ENCODE results near the gene CACNA1S.
A peak's percentile ranks its signal among the peaks of the same experiment; 100 is the strongest.

Gene CACNA1S

DNA sequence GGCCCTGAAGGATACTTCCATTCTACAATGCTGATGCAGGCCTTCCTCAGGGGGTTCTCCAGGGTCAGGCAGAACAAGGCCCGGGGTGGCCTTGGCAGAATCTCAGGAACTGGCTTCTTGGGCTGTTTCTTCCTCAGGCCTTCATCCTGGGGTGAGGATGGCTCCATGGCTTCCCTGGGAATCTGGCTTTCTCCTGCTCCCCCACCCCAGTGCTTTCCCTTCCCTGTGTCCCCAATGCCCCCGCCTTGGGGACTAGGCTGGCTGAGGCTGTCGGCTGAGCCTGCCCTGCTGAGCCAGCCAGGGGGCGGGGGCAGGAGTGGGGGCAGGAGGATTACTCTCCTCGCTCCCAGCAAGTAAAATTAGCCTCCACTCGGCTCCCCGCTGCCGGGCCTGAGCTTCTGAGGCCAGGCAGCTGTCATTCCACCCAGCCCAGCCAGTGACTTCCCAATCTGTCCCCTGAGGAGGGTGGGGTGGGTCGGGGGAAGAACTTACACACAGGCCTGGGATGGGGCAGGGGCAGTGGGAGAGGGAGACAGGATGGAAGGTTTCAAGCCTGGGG lies at the start of gene CACNA1S:
CACNA1S (minus strand) TSS at position 254 of the 559 bp plus-strand sequence; CDS start at position 167, 87 bp downstream.
- no peak for DNase-seq (ENCODE audit: low read depth)

DNA sequence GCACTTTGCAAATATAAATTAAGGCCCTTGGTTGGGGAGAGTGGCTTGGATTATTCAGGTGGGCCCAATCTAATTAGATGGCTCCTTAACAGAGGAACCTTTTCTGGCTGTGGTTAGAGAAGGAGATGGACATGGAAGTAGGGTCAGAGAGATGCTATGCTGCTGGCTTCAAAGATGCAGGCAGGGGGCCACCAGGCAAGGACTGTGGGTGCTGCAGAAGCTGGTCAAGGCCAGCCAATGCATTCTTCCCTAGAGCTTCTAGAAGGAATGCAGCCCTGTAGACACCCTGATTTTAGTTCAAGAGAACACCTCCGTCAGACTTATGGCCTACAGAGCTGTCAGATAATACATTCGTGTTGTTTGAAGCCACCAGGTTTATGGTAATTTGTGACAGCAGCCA lies 45.7 kb upstream of the CACNA1S start:
- DNase-seq (ENCODE audit: low read depth) = no peak

DNA sequence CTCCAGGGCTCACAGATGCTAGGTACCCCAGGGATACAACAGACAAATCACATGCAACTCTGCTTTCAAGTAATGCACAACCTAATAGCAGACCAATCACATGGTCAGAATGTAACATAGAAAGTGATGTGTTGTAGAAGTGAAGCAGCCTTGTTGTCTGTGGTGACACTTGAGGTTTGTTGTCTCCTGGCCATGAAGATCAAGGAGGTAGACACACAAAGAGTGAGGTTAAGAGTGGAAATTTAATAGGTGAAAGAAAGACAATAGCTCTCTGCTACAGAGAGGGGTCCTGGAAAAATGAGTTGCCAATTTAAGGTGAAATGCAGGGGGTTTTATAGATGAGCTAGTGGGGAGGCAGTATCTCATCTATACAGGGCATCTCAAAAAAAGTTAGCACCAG lies 44.6 kb upstream of the CACNA1S start:
- no peak for DNase-seq (ENCODE audit: low read depth)

DNA sequence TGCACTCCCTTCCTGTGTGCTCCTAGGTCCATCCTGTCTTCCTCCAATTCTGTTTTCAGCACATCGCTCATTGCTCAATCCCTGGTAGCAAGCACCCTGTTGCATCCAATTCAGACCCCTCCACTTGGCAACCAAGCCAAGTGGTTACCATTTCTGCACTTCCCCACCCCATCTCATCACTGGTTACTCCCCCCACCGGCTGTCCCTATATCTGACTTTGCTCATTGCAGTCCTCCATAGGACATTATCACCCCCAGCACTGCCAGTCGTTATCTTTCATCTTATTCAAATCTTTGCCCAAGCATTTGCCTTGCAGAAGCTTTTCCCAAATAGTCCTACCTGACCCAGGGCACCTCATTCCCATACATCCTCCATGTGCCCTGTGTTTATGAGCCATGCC lies 44.1 kb upstream of the CACNA1S start:
- no peak for DNase-seq (ENCODE audit: low read depth)

DNA sequence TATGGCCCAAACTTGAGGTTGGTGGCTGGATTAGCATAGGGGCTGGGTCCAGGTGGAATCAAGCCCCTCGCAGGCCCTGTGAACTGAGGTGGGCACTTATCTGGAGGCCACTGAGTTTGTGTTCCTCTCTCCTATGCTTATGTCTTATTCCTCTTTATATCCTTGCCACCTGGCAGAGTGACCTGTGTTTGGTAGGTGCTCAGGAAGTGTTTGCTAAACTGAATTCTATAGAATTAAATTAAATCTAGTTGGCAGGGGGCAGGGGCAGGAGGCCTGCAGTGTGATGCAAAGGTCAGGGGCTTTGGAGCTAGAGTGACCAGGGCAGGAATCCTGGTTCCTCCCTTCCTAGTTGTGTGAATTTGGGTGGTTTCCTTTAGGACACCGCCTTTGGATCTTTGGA lies 43.1 kb upstream of the CACNA1S start:
- DNase-seq (ENCODE audit: low read depth) = no peak

DNA sequence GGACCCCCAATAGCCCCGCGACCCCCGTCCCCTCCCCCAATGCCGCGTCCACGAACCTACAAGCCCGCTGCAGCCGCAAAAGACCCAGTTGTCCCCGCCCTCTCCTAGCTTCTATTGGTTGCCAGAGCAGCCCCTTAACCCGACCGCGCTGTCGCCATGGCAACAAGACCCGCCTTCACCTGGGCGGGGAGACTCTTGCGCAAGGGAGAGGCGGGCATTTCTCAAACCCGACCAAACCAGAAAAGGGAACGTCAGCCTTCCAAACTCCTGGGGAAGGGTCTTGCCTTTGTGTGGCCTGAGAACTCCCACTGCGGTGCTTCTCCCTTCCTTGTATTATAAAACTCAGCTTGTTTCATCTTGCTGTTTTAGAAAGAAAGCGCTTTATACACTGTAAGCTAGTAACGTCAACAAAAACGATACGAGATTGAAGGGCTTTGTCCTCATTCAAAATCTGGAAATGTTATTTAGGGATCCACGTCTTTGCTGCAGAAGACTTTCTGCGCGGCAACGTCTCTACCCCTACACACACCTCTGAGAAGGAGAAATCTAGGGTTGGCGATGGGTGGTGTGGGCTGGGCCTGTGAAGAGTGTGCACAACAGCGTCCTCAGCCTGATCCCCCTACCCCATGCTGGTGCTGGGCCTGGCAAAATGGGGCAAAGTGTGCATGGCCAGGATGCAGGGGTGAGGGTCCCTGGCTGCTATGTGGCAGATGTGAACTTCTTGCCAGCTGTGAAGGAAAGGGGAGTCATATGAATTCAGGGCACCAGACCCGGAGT lies 42.4 kb upstream of the CACNA1S start, which contains the start of gene TMEM9:
TMEM9 (minus strand) TSS at position 86 of the 777 bp plus-strand sequence. CDS start 551 bp downstream, outside the sequence.
- peak; percentile 96 for DNase-seq (ENCODE audit: low read depth)

DNA sequence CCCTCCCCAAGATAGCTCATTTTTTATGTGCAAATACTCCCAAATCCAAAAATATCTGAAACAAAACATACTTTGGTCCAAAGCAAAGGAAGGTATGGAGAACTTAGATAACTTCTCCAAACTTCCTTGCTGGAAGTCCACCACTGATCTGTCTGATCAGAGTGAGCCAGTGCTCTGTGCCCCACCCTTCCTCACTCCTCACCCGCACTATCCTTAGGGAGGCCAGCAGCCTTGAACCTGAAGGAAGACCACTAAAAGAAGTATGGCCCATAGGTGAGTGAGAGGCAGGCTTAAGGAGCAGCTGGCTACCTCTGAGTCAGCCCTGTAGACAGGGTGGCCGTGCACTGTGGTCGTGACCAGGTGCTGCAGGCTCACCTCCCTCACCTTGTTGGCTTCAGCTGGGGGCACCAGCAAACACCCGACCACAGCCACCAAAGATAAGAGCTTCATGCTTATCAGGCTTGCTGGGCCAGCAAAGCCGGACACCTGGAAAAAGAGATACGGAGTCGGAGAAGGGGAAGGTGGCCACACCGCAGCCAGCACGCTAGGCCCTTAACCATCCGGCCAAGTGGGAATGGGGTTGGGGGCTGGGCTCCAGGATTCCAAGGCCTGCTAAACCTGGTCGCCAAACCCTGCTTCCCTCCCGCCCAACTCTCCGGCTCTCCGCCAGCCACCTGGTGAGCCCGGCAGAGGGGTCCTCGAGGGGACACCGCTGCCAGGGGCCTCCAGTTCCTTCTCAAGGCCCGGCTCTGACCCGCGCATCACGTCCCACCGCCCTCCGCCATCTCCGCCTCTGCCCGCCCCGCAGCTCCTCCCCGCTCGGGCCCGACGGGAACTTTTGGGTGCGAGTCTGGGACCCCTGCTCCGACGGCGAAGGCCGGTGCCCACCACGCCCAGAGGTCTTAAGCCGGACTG lies 41.5 kb upstream of the CACNA1S start:
- no peak for DNase-seq (ENCODE audit: low read depth)

DNA sequence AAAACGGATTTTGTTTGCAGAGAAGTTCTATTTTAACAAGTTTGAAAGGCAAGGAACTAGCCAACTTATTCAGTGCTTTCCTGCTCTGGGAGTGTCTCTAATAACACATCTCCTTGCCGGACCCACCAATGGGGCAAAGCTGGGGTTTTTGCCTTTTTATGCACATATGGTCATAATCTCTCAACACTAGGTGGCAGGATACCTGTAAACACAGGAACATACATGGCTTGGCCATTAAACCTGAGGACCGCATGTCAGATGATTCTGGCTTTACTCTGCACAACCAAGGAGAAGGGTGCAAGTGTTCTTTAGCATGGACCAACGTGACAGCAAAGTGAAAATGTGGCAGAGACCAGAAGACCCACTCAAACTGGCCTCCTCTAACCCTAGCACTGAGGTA lies 37.2 kb upstream of the CACNA1S start:
- no peak for DNase-seq (ENCODE audit: low read depth)

DNA sequence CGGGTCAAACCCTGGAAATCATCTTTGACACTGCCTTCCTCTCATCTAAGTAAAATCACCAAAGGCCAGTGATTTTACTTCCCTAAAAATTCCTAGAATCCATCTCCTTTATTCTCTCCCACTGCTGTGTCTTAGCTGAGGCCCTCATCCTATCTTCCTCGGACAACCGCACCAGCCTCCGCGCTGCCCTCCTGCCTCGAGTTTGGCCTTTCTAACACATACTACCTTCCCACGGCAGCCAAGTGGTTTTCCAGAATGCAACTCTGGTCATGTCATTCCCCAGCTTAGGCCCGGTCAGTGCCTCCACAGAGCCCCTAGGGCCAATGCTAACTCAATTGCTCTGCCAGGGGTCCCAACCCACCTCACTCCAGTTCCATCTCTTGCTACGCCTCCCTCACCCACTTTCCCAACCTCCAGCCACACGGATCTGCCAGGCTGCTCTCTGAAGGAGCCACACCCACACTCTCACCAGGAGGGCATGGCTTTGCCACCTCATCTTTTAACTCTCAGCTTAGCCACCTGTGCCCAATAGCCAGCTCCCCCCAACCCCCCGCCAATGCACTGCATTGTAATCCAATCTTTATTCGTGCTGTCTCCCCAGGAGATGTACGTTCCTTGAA lies 35.3 kb upstream of the CACNA1S start:
- no peak for DNase-seq (ENCODE audit: low read depth)

DNA sequence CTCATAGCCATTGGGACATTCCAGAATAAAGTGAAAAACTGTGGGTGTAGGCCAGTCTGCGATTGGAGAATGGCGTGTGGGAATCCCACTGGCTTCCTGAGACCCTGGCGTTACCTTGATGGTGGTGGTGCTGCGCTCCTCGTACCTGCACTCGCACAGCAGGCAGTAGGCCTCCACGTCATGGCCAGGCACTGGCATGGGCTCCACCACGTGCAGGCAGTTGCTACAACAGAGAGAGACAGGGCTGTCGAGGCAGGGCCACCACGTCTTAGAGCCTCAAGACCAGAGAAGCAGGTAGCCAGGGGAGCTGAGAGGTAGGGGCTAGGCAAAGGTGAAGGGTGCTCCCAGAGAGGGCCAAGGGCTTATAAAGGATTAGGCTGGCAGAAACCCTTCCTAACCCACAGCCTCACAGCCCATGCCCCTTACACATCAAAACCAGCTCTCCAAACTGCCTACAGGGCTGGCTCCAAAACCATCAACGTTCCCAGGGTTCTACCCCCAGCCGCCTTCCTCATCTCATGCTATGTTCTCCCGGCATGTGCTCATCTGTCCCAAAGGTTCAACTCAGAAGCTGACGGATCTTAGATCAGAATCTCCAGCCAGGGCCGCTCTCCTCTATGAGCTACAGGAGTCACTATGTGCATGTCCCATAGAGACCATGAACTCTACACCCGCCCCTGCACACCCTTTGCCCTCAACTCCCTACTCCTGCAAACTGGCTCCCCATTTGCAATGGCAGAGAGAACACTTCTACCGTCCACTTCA lies 34.6 kb upstream of the CACNA1S start:
- no peak for DNase-seq (ENCODE audit: low read depth)

DNA sequence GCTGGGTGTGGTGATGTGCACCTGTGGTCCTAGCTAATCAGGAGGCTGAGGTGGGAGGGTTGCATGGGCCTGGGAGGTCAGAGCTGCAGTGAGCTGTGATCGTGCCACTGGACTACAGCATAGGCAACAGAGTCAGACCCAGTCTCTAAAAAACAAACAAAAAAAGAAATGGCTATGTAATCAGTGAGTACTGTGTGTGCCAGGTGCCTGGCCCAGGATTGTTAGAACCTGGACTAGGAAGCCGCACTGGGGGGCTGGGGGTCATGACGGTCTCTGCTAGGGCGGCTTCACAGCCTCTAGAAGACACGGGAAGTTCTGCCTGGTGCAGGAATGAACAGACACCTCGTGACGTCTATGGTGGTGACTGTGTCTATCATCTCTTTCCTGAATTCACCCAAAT lies 33.6 kb upstream of the CACNA1S start:
- no peak for DNase-seq (ENCODE audit: low read depth)

DNA sequence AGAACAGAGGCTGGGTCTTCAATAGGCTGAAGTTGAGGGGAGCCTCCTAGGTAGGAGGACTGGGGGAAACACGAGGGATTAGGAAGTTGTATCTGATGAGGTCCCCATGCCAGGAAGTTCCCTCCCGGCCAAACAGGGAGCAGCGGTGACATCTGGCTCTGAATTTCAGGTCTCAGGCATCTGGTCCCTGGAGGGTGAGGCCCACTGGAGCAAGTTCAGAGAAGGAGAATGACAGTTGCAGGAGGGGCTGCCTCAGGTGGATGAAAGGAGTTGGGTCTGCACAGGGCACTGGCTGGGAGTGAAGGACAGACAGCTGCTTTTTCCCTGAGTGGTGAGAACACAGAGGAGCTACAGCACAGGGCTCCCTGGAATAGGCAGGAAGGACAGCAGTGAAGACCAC lies 32.9 kb upstream of the CACNA1S start:
- no peak for DNase-seq (ENCODE audit: low read depth)

DNA sequence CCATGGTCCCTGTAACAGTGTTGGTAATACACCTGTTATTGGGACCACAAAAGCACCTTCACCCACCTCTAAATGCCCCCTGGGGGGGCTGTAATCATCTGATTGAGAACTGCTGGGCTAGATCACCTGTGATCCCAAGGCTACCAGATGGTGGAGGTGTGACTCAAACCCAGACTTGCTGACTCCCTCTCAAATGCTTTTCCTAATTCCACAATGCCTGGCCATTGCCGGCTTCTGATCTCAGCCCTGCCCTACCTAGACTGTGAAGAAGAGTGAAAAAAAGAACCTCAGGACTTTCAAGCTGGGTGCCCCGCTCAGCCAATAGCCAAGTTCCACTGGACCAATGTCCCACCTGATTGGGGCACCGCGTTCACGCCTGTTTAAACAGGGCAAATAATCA lies 32.5 kb upstream of the CACNA1S start:
- DNase-seq (ENCODE audit: low read depth) = no peak

DNA sequence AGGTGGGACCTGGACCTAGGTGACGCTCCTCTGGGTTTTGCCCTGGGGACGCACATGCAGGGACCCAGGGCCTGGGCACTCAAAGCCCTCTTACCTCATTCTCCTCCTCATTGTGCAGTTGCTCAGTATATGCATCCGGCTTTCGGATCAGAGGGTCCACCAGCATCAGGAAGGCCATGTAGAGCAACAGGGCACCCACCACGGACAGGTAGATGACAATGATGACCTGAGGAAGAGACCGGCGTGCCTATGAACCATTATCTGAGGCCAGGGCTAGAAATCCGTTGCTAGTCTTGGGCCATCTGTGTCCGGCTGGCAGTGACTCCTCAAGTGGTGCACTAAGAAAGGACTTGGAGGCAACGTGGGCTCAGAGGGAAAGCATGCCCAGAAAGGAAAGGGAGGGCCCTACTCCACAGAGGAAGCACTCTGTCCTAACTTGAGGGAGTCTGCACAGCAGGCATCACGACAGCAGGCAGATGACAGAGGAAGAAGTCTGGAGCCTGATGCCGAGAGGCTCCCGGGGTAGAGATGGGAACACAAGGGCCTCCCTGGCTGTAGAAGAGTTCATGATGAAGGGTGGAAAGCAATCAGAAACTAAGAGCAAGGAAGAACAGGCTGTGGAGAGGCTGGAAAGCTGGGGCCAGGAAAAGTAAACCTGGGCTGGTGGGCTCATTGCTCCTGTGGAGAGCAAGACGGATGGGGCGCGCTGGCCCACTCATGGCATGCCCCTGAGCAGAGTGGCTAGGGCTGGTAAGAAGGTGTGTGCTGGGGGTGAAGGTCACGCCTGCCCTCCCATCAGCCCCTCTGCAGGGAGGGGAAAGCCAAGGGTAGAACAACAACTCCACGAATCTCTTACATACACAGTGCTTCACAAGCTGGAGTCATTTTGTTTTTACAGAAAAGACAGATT lies 31.8 kb upstream of the CACNA1S start:
- no peak for DNase-seq (ENCODE audit: low read depth)

DNA sequence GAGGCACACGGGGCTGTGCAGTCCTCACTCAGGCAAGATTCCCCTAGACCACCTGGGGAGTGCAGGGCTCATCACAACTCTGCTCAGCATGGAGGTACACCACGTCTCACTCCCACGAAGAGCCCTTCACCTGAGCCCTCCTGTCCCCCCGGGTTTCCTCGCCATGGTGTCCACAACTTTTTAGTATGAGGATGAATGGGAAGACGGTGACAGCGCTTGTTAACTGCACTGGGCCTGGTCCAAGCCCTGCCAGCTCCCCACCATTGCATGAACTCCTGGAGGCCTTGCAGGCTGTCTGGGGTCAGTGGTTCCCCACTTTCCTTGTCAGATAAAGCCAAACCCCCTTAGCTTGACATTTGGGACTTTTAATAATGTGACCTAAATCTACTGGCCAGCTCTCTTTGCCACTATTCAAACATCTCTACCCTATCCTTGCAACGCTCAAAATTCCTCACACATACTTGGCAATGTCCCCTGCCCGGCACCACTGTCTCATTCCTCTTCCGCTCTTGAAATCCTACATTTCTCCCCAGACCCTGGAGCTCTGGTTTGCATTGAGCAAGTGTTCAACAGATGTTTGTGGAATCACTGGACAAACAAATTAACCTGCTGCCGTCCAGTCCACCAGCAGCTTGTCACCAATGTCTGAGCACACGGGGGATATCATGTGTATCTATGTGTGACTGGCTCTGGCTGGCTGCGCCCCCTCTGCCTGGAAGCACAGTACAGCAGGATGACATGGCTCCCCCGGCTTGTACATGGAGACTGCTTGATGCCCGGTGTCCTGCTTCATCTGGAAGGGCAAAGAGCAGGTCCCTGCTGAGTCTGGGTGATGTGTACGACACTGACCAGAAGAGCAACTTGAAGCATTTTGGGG lies 30.9 kb upstream of the CACNA1S start:
- DNase-seq (ENCODE audit: low read depth) = no peak

DNA sequence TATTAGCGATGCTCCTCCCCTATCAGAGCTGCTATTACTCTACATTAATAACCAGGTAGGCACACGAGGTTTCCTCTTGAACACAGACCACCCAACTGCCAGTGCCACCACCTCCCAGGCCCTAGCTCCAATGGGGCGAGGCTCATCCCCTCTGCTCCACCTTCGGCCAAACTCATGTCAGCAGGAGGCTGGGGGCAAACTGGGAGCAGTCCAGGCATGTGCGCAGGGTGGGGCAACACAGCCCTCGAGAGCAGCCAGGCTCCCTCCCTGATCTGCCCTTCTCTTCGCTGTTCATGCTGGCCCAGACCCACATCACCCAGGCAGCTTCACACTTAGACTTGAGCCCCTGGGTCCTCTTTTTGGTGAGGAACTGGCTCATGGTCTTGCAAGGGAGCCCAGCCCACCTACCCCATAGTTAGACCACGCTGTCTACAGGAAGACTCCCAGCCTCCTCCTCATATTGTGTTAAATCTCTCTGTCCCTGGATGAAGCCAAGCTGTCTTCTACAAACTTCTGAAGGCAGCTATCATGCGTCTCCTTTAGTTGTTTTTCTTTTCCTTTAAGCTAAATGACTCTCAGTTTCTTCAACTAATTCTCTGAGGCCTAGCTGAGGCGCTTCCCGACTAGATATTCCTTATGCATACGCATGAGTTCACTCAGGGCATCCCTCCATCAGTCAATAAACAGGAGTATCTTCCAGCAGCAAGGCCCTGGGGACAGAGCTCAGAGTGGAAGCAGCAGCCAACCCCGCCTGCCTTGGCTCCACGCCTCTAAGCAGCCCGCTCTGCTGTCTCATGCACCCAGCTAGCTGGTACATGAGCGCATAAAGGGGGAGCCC lies 30.0 kb upstream of the CACNA1S start:
- DNase-seq (ENCODE audit: low read depth) = no peak

DNA sequence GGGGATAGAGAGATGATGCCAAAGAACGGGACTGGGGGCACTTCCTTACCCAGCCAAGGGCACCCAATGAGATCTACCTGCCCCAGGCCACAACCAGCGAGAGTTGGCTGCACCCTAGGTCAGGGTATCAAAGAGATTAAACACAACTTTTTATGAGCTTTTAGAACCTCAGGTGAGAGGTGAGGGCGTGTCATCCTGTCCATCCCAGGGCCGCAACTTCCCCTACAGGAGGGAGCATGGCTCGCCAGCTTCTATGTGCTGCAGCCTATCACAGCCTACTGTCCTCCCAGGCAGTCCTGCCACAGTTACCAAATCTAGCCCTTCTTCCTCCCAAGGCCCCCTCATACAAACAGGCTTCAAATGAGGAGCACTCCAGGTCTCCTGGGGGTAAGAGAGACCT lies 29.2 kb upstream of the CACNA1S start:
- DNase-seq (ENCODE audit: low read depth) = no peak

DNA sequence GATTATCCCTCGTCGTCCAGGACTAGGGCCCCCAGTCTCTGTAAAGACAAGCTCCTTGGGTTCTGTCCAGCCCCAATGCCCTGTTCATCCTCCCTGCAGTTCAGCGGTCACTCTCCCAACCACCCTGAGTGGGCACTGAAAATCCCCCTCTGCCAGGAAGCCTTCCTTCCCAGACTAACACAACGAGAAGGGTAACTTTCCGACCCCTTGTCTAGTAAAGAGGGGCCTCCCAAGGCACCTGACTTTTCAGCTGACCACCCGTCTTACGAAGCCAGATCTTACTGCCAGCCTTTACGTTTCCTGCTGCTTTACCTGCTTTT lies 28.7 kb upstream of the CACNA1S start:
- no peak for DNase-seq (ENCODE audit: low read depth)

Data from activated T-helper 1 cell treated with Interleukin-2 at 50 U/mL for 16 hours (primary cell).